Heart right ventricle (tissue), 16 donors: ENCODE results near the gene CREG2. TPM values are rescaled to one million over a fixed set of nuclear protein-coding genes. Genes with fewer than 3 reads are reported as not detected.

Experiments used
- ATAC-seq, 8 donors: fragments of 200-7000 bp; cut with Tn5 transposase; one replicate each; pipeline ENCODE4 v1.9.1; 2020; ENCODE audit warnings: mild to moderate bottlenecking in 8 of 8, moderate library complexity in 8 of 8, moderate number of reproducible peaks in 1 of 8
- DNase-seq, 2 donors: peaks; one replicate each; pipeline ENCODE4 v3.0.0-alpha.2; 2020
- H3K27ac ChIP-seq, 10 donors: fragments of 200-600 bp; sonication (generic) in 2 of 10; one replicate each; pipeline versions ENCODE4 v1.5.0 to v1.8.0; 2020 to 2022; ENCODE audit warnings: mild to moderate bottlenecking in 3 of 10
- H3K27me3 ChIP-seq, 7 donors: fragments of 200-600 bp; one replicate each; pipeline ENCODE4 v1.8.0; 2021 to 2022; ENCODE audit warnings: mild to moderate bottlenecking in 2 of 7
- H3K36me3 ChIP-seq, 9 donors: fragments of 200-600 bp; sonication (generic) in 1 of 9; one replicate each; pipeline versions ENCODE4 v1.5.0 to v1.8.0; 2020 to 2022; ENCODE audit warnings: mild to moderate bottlenecking in 2 of 9
- H3K4me1 ChIP-seq, 9 donors: fragments of 200-600 bp; sonication (generic) in 1 of 9; one replicate each; pipeline versions ENCODE4 v1.5.0 to v1.8.0; 2020 to 2022; ENCODE audit warnings: mild to moderate bottlenecking in 4 of 9
- H3K4me3 ChIP-seq, 10 donors: fragments of 200-600 bp; sonication (generic) in 2 of 10; one replicate each; pipeline versions ENCODE4 v1.5.0 to v1.8.0; 2020 to 2022; ENCODE audit warnings: mild to moderate bottlenecking in 7 of 10, moderate library complexity in 2 of 10
- H3K9me3 ChIP-seq, 11 donors: fragments of 200-600 bp in 10 of 11; sonication (generic) in 2 of 11; one replicate each; pipeline versions ENCODE4 v1.5.0 to v1.8.0; 2013 to 2022; ENCODE audit warnings: mild to moderate bottlenecking in 2 of 11, control low read depth in 1 of 11, moderate library complexity in 1 of 11
- CTCF ChIP-seq, 9 donors: fragments of 200-600 bp; sonication (generic) in 2 of 9; IDR thresholded peaks; one replicate each; pipeline versions ENCODE4 v1.5.0 to v1.8.0; 2021 to 2022; ENCODE audit warnings: antibody characterized with exemption in 9 of 9, mild to moderate bottlenecking in 5 of 9, moderate library complexity in 1 of 9
- WGBS, 2 donors: extraction: QIAGEN DNeasy Blood & Tissue Kit; methylation state at CpG; one replicate each; pipeline ENCODE4 v1.1.7; 2013; ENCODE audit warnings: inconsistent platforms in 1 of 2; 5-methylcytosine and 5-hydroxymethylcytosine counted together
- intact Hi-C, 10 donors: fragments of 100-400 bp; cut with DNase I; formaldehyde crosslinking; loops; one replicate each; pipeline versions ENCODE4 v1.11.1 to v1.14.2; 2022
- polyA plus RNA-seq, 2 donors: library from polyadenylated mRNA; stranded (reverse); fragments of 200-250 nt; gene quantifications; one replicate each; pipeline ENCODE4 v1.2.3, GENCODE V29; 2013
- total RNA-seq, 10 donors: library from RNA; stranded (reverse); fragmentation: NEBNext Ultra II Directional in 3 of 10; extraction: Animal tissue kit (Norgen Biotek cat#: 25700) in 3 of 10; gene quantifications; one replicate each; pipeline versions ENCODE4 v1.2.1 to v1.2.4, GENCODE V29; 2021 to 2023
- donor health status: Arrhythmogenic right ventricular cardiomyopathy.
- donor health status: ischemic (EF 13 %, LVEDD 7.1; RV severe dilation, severe dysfunction).
- donor health status: healthy with polysubstance abuse.
- donor health status: DM: no; HTN: yes; CAD: no.
- donor health status: DM: no; HTN: no; CAD: no.
- donor health status: ischemic (EF 25% LVEDD 6.9; RV normal size, moderate dysfunction).
- donor health status: ischemic (EF 25% LVEDD 5.7; RV mildly dilated, moderate dysfunction).
- donor health status: healthy.
- donor health status: DM: yes; HTN: yes; CAD: no.
- donor health status: Ischemic cardiomyopathy.
- donor health status: ischemic (EF 35%, LVEDD 5.7; RV mildly dilated, moderate dysfunction).
- donor health status: nonischemic (EF 11% LVEDD 7.7; RV severe dilation, severe dysfunction).
- donor health status: DM: yes; HTN: yes; CAD: no.
- donor health status: PGD.
- donor health status: ischemic (EF 29% LVEDD 5.4; RV normal size, mild dysfunction).
- donor health status: nonischemic (EF 23%, LVEDD 6.1; RV moderate dilation, normal function).

CREG2 gene
- total and polyA plus RNA-seq, 12 donors: 0.24 to 1.4 (median 0.70) TPM; not detected in 5

GRCh38 chr2:101305035-101305434, 82.3 kb downstream of the CREG2 start:
- peaks cover 0 to 56% (median 0%) of the 10 kb centered on the region in 9 donors for H3K36me3 ChIP-seq
- peak overlapping the region in 1 of 10 donors; percentile 99 for H3K27ac ChIP-seq
- no peaks in the 10 kb centered on the region for H3K27me3 ChIP-seq
- no peak for TF ChIP-seq CTCF (IDR thresholded peaks at IDR 0.05)
- H3K9me3 ChIP-seq: no peaks in the 10 kb centered on the region
- peak overlapping the region in 4 of 10 donors; percentile 72 to 95 (median 86) for H3K4me3 ChIP-seq
- intact Hi-C loops: loop anchor here in 1 of 10 donors (10.0 kb wide), 1 partner anchor 50 kb away; the partner anchor contains the start of gene CNOT11
- ATAC-seq: no peak
- H3K4me1 ChIP-seq: peaks cover 7 to 83% (median 62%) of the 10 kb centered on the region in 9 donors
- DNase-seq: no peak
- 85 to 87% methylated on average over 4 of the region's 4 CpGs for WGBS, 2 donors

GRCh38 chr2:101303688-101304087, 83.6 kb downstream of the CREG2 start:
- ATAC-seq: no peak
- intact Hi-C loops: loop anchor here in 1 of 10 donors (10.0 kb wide), 1 partner anchor 49 kb away; the partner anchor contains the start of gene CNOT11
- H3K9me3 ChIP-seq: no peaks in the 10 kb centered on the region
- H3K27ac ChIP-seq: no peak overlapping the region
- no peak for TF ChIP-seq CTCF (IDR thresholded peaks at IDR 0.05)
- H3K36me3 ChIP-seq: peaks cover 0 to 68% (median 0%) of the 10 kb centered on the region in 9 donors
- WGBS, 2 donors: 74 to 89% methylated on average over 1 of the region's 1 CpG
- peaks cover 8 to 89% (median 64%) of the 10 kb centered on the region in 9 donors for H3K4me1 ChIP-seq
- DNase-seq: no peak
- H3K27me3 ChIP-seq: no peaks in the 10 kb centered on the region
- peak overlapping the region in 1 of 10 donors; percentile 94 for H3K4me3 ChIP-seq

GRCh38 chr2:101302016-101302415, 85.3 kb downstream of the CREG2 start:
- Histone ChIP-seq H3K4me1 (peaks cover 8 to 98% (median 69%) of the 10 kb centered on the region in 9 donors), H3K9me3 (no peaks in the 10 kb centered on the region), H3K27ac (peak overlapping the region in 1 of 10 donors; percentile 31), H3K36me3 (peaks cover 0 to 73% (median 0%) of the 10 kb centered on the region in 9 donors), H3K27me3 (no peaks in the 10 kb centered on the region), H3K4me3 (peak overlapping the region in 1 of 10 donors; percentile 12)
- intact Hi-C loops: loop anchor here in 1 of 10 donors (10.0 kb wide), 1 partner anchor 47 kb away; the partner anchor contains the start of gene CNOT11
- TF ChIP-seq CTCF (IDR thresholded peaks at IDR 0.05): no peak
- ATAC-seq: no peak
- DNase-seq: no peak
- WGBS, 2 donors: 82% methylated on average over 4 of the region's 4 CpGs

- Histone ChIP-seq H3K4me1 (peaks cover 4 to 100% (median 59%) of the 10 kb centered on the region in 9 donors), H3K27ac (no peak overlapping the region), H3K36me3 (peaks cover 0 to 69% (median 0%) of the 10 kb centered on the region in 9 donors), H3K4me3 (peak overlapping the region in 1 of 10 donors; percentile 4), H3K27me3 (no peaks in the 10 kb centered on the region), H3K9me3 (no peaks in the 10 kb centered on the region)
- 58 to 64% methylated on average over 7 of the region's 7 CpGs for WGBS, 2 donors
- no peak for TF ChIP-seq CTCF (IDR thresholded peaks at IDR 0.05)
- ATAC-seq (no peak), DNase-seq (no peak)
- intact Hi-C loops: loop anchor here in 1 of 10 donors (10.0 kb wide), 1 partner anchor 46 kb away; the partner anchor contains the start of gene CNOT11
These were observed 86.5 kb downstream of the CREG2 start for GRCh38 chr2:101300836-101301235.
